RPMI7951 (cell line): ENCODE measurements around the gene CCDC192. TPM values are rescaled to one million over a fixed set of nuclear protein-coding genes. Genes with fewer than 3 reads are reported as not detected.
A peak's percentile ranks its signal among the peaks of the same experiment; 100 is the strongest.
"Not testable (repeated sequence)": the region's sequence is repeated elsewhere in the genome, so short reads cannot be mapped to it uniquely, and the experiment has no call there.

Source experiments
- DNase-seq: peaks from one replicate; pipeline ENCODE4 v3.0.0-alpha.2; 2012; ENCODE audit warnings: low read depth
- total RNA-seq: library from RNA; depleted of rRNA; stranded (reverse); fragments of >200 nt; shearing (Covaris generic); gene quantifications from 2 replicates; pipeline ENCODE4 v1.2.3, GENCODE V29; 2014

Gene CCDC192
- total RNA-seq, 1 experiment from 2014 or later, result not detected

- no peak for DNase-seq
Measured at GRCh38 chr5:127761869-127762268, 58.7 kb downstream of the CCDC192 start.

- DNase-seq, result no peak
Measured at GRCh38 chr5:127762412-127762811, 59.2 kb downstream of the CCDC192 start.

- no peak for DNase-seq
Measured at GRCh38 chr5:127766676-127767335, 63.6 kb downstream of the CCDC192 start.

- DNase-seq, result no peak
Measured at GRCh38 chr5:127769386-127769785, 66.2 kb downstream of the CCDC192 start.

GRCh38 chr5:127770272-127770671 is 67.1 kb downstream of the CCDC192 start:
- DNase-seq, result no peak

- DNase-seq, result no peak
Measured at GRCh38 chr5:127772531-127772930, 69.3 kb downstream of the CCDC192 start.

- DNase-seq, result no peak
Measured at GRCh38 chr5:127774221-127774620, 71.0 kb downstream of the CCDC192 start.

GRCh38 chr5:127776477-127776876 is 73.3 kb downstream of the CCDC192 start:
- no peak for DNase-seq

- DNase-seq, result no peak
Measured at GRCh38 chr5:127777957-127778356, 74.8 kb downstream of the CCDC192 start.

- not testable (repeated sequence) for DNase-seq
Measured at GRCh38 chr5:127782450-127782849, 79.3 kb downstream of the CCDC192 start.

- peak; percentile 32 for DNase-seq
Measured at GRCh38 chr5:127785098-127785927, 82.1 kb downstream of the CCDC192 start.

- DNase-seq, result no peak
Measured at GRCh38 chr5:127791439-127791838, 88.2 kb downstream of the CCDC192 start.

GRCh38 chr5:127791908-127792307 is 88.7 kb downstream of the CCDC192 start:
- DNase-seq, result not testable (repeated sequence)

- no peak for DNase-seq
Measured at GRCh38 chr5:127793052-127793451, 89.9 kb downstream of the CCDC192 start.

GRCh38 chr5:127793879-127794278 is 90.7 kb downstream of the CCDC192 start:
- DNase-seq, result no peak

GRCh38 chr5:127796211-127796610 is 93.0 kb downstream of the CCDC192 start:
- DNase-seq, result no peak

GRCh38 chr5:127799293-127799905 is 96.2 kb downstream of the CCDC192 start:
- no peak for DNase-seq

- no peak for DNase-seq
Measured at GRCh38 chr5:127801751-127802476, 98.7 kb downstream of the CCDC192 start.

- no peak for DNase-seq
Measured at GRCh38 chr5:127802477-127802865, 99.3 kb downstream of the CCDC192 start.

- no peak for DNase-seq
Measured at GRCh38 chr5:127804886-127805426, 101.8 kb downstream of the CCDC192 start.

GRCh38 chr5:127805448-127805847 is 102.3 kb downstream of the CCDC192 start:
- no peak for DNase-seq

GRCh38 chr5:127806776-127807175 is 103.6 kb downstream of the CCDC192 start:
- DNase-seq, result no peak
